NT2/D1 (cell line): ENCODE data around the gene AKAP8L.

Experiments
- DNase-seq: peaks from one replicate; pipeline ENCODE4 v3.0.0-alpha.2; 2011; ENCODE audit warnings: low read depth, low spot score
- H3K27me3 ChIP-seq: 2 replicates; pipeline ENCODE4 v1.6.0; 2011; ENCODE audit warnings: mild to moderate bottlenecking; ENCODE audit not compliant: insufficient read length, insufficient read depth
- H3K36me3 ChIP-seq: 2 replicates; pipeline ENCODE4 v1.6.1; 2011; ENCODE audit warnings: mild to moderate bottlenecking, low read length, mixed read lengths; ENCODE audit not compliant: insufficient read depth, insufficient read length
- H3K4me1 ChIP-seq: 2 replicates; pipeline ENCODE4 v1.5.1; 2011; ENCODE audit not compliant: insufficient read depth, insufficient read length
- H3K4me3 ChIP-seq: 2 replicates; pipeline ENCODE4 v1.5.1; 2011; ENCODE audit warnings: low read depth; ENCODE audit not compliant: insufficient read length
- H3K9ac ChIP-seq: 2 replicates; pipeline ENCODE4 v1.6.0; 2011; ENCODE audit warnings: low read depth; ENCODE audit not compliant: insufficient read length
- H3K9me3 ChIP-seq: 2 replicates; pipeline ENCODE4 v1.5.1; 2011; ENCODE audit warnings: mild to moderate bottlenecking, low read length; ENCODE audit not compliant: insufficient read depth
- SUZ12 ChIP-seq: IDR thresholded peaks from 2 replicates; pipeline ENCODE4 v1.6.1; 2011; ENCODE audit not compliant: insufficient read length, insufficient read depth; ENCODE audit errors: extremely low read depth
- YY1 ChIP-seq: IDR thresholded peaks from 2 replicates; pipeline ENCODE4 v1.6.1; 2011; ENCODE audit not compliant: insufficient read length, insufficient read depth
- ZNF274 ChIP-seq: IDR thresholded peaks from 2 replicates; pipeline ENCODE4 v1.6.1; 2011; ENCODE audit warnings: mild to moderate bottlenecking, low read depth, low read length

Gene AKAP8L

GRCh38 chr19:15433519-15434069 is 14.8 kb upstream of the AKAP8L start:
- Histone ChIP-seq H3K27me3 (no peaks in the 10 kb centered on the region), H3K9me3 (no peaks in the 10 kb centered on the region), H3K9ac (peak overlapping the region; percentile 86), H3K4me1 (peaks cover 31% of the 10 kb centered on the region), H3K36me3 (peaks cover 30% of the 10 kb centered on the region), H3K4me3 (peak overlapping the region; percentile 89)
- TF ChIP-seq YY1 (no peak), SUZ12 (no peak), ZNF274 (no peak)
- no peak for DNase-seq

- peak overlapping the region; percentile 86 for H3K9ac ChIP-seq
- peaks cover 38% of the 10 kb centered on the region for H3K36me3 ChIP-seq
- TF ChIP-seq SUZ12 (no peak), ZNF274 (no peak), YY1 (peak; percentile 83)
- peak; percentile 79 for DNase-seq
- no peaks in the 10 kb centered on the region for H3K27me3 ChIP-seq
- no peaks in the 10 kb centered on the region for H3K9me3 ChIP-seq
- peaks cover 29% of the 10 kb centered on the region for H3K4me1 ChIP-seq
- H3K4me3 ChIP-seq = peak overlapping the region; percentile 89
Measured at GRCh38 chr19:15432629-15433518, 14.1 kb upstream of the AKAP8L start.

- peaks cover 28% of the 10 kb centered on the region for H3K4me1 ChIP-seq
- H3K27me3 ChIP-seq = no peaks in the 10 kb centered on the region
- H3K36me3 ChIP-seq = peaks cover 46% of the 10 kb centered on the region
- H3K9me3 ChIP-seq = no peaks in the 10 kb centered on the region
- peak overlapping the region; percentile 89 for H3K4me3 ChIP-seq
- DNase-seq = no peak
- TF ChIP-seq YY1 (no peak), SUZ12 (no peak), ZNF274 (no peak)
- H3K9ac ChIP-seq = peak overlapping the region; percentile 93
Measured at GRCh38 chr19:15432018-15432494, 13.3 kb upstream of the AKAP8L start.

- H3K9me3 ChIP-seq = no peaks in the 10 kb centered on the region
- H3K27me3 ChIP-seq = no peaks in the 10 kb centered on the region
- H3K36me3 ChIP-seq = peaks cover 51% of the 10 kb centered on the region
- H3K4me3 ChIP-seq = peak overlapping the region; percentile 89
- TF ChIP-seq SUZ12 = no peak
- no peak for TF ChIP-seq ZNF274
- TF ChIP-seq YY1 = no peak
- DNase-seq = no peak
- H3K4me1 ChIP-seq = peaks cover 25% of the 10 kb centered on the region
- peak overlapping the region; percentile 93 for H3K9ac ChIP-seq
Measured at GRCh38 chr19:15431396-15432017, 12.7 kb upstream of the AKAP8L start.

DNA sequence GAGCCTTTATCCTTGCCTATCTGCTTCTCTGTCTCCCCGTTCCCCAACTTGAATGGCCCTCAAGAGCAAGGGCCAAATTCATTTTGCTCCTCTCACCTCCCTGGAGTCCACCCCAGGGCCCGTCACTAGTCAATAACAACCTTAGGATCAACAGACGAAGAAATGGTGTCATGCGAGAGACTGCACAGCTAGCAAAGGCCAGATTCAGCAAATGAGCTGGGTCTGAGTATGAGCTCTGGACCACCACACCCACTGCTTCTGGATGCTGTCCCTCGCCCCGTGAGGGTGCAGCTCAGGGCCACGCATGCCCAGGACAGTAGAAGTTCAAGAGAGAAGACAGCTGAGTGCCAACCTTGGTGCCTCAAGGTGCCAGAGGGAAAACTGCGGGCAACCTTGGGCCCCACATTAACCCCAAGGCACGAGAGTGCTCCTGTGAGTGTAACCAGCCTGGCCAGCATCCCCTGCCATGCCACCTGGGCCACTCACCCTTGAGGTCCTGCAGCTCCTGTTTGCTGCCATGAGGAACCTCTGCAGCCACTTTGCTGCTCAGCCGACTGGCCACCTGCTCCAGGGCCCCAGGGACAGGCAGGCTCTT is 11.8 kb upstream of the AKAP8L start:
- Histone ChIP-seq H3K9ac (peak overlapping the region; percentile 51), H3K9me3 (no peaks in the 10 kb centered on the region), H3K4me3 (no peak overlapping the region), H3K36me3 (peaks cover 59% of the 10 kb centered on the region), H3K27me3 (no peaks in the 10 kb centered on the region), H3K4me1 (peaks cover 19% of the 10 kb centered on the region)
- TF ChIP-seq YY1 (no peak), ZNF274 (no peak), SUZ12 (no peak)
- DNase-seq = no peak

DNA sequence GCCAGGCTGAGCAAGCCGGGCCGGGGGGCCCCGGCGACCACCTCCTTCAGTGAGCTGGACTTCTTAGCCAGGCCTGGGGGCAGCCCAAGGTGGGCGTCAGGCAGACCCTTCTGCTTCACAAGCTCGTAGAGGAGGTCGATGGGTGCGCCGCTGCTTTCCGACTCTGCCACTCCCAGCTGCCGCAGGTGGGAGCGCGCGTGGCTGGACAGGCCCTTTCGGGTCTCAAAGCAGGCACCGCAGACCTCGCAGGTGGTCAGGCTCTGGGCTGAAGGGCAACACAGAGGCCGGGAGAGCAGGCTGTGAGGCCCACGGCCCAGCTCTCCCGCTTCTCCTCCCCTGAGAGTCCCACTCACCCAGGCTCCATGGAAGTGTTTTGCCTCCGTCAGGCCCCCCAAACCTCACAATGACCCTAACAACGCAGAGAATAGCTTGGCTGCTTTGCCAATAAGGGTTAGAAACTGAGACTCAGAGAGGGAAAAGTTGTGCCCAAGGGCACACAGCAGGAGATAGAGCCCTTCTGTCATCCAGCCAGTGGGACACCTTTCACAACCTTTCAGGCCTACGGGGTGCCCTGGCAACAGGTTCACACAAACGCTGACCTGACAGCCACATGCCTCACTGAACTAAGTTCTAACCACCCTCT is 11.2 kb upstream of the AKAP8L start:
- no peaks in the 10 kb centered on the region for H3K9me3 ChIP-seq
- no peak overlapping the region for H3K4me3 ChIP-seq
- peaks cover 19% of the 10 kb centered on the region for H3K4me1 ChIP-seq
- TF ChIP-seq YY1 (no peak), SUZ12 (no peak), ZNF274 (no peak)
- peaks cover 65% of the 10 kb centered on the region for H3K36me3 ChIP-seq
- DNase-seq = no peak
- peak overlapping the region; percentile 36 for H3K9ac ChIP-seq
- no peaks in the 10 kb centered on the region for H3K27me3 ChIP-seq
